Breast epithelium (tissue), 4 donors: ENCODE results near the gene NOM1. TPM values are rescaled to one million over a fixed set of nuclear protein-coding genes. Genes with fewer than 3 reads are reported as not detected.
A peak's percentile ranks its signal among the peaks of the same experiment; 100 is the strongest.

ENCODE experiments used
- DNase-seq, 2 donors: peaks; one replicate each; pipeline ENCODE4 v3.0.0-alpha.2; 2019; ENCODE audit warnings: low spot score in 2 of 2
- H3K27ac ChIP-seq, 2 donors: fragments of 200-600 bp; sonication (generic) in 1 of 2; one replicate each; pipeline ENCODE4 v1.5.1; 2016 to 2019; ENCODE audit warnings: mild to moderate bottlenecking in 1 of 2
- H3K27me3 ChIP-seq, 2 donors: fragments of 200-600 bp; sonication (generic) in 1 of 2; one replicate each; pipeline versions ENCODE4 v1.5.1 to v1.6.0; 2017 to 2019; ENCODE audit warnings: control low read depth in 1 of 2, mild to moderate bottlenecking in 1 of 2
- H3K36me3 ChIP-seq: fragments of 200-600 bp; one replicate; pipeline ENCODE4 v1.5.1; 2019
- H3K4me1 ChIP-seq, 2 donors: fragments of 200-600 bp; sonication (generic); one replicate each; pipeline ENCODE4 v1.5.1; 2016 to 2019; ENCODE audit warnings: control low read depth in 1 of 2
- H3K4me3 ChIP-seq, 3 donors: fragments of 200-600 bp; sonication (generic); 1 replicate in 2 of 3; 2 replicates in 1 of 3; pipeline ENCODE4 v1.5.1; 2016 to 2019; ENCODE audit warnings: mild to moderate bottlenecking in 3 of 3, moderate library complexity in 2 of 3
- H3K9me3 ChIP-seq, 2 donors: fragments of 200-600 bp; sonication (generic) in 1 of 2; one replicate each; pipeline ENCODE4 v1.5.1; 2016 to 2019; ENCODE audit warnings: control low read depth in 1 of 2
- POLR2A ChIP-seq: fragments of 450-650 bp; IDR thresholded peaks from one replicate; pipeline ENCODE4 v1.6.1; 2016; ENCODE audit warnings: antibody characterized with exemption, mild to moderate bottlenecking, moderate library complexity
- POLR2AphosphoS5 ChIP-seq, 3 donors: sonication (generic); formaldehyde crosslinking; IDR thresholded peaks; one replicate each; pipeline ENCODE4 v1.6.1; 2017; ENCODE audit warnings: antibody characterized with exemption in 3 of 3
- intact Hi-C: fragments of 100-400 bp; cut with DNase I; formaldehyde crosslinking; loops from one replicate; pipeline ENCODE4 v1.15.1; 2023; ENCODE audit warnings: low total_unique reads
- total RNA-seq, 3 donors: library from RNA; depleted of rRNA; stranded (reverse); fragments of >200 nt; gene quantifications; one replicate each; pipeline ENCODE4 v1.1.0, GENCODE V29; 2016
- TF ChIP-seq, protein P1 (sequence below), 3 donors: fragments of 450-650 bp; IDR thresholded peaks; one replicate each; pipeline ENCODE4 v1.5.1; 2016 to 2017; ENCODE audit warnings: antibody characterized with exemption in 3 of 3, mild to moderate bottlenecking in 3 of 3, moderate library complexity in 3 of 3

NOM1 gene
- total RNA-seq, 3 donors from 2014 or later, result 17.1 to 31.5 (median 25.2) TPM

DNA sequence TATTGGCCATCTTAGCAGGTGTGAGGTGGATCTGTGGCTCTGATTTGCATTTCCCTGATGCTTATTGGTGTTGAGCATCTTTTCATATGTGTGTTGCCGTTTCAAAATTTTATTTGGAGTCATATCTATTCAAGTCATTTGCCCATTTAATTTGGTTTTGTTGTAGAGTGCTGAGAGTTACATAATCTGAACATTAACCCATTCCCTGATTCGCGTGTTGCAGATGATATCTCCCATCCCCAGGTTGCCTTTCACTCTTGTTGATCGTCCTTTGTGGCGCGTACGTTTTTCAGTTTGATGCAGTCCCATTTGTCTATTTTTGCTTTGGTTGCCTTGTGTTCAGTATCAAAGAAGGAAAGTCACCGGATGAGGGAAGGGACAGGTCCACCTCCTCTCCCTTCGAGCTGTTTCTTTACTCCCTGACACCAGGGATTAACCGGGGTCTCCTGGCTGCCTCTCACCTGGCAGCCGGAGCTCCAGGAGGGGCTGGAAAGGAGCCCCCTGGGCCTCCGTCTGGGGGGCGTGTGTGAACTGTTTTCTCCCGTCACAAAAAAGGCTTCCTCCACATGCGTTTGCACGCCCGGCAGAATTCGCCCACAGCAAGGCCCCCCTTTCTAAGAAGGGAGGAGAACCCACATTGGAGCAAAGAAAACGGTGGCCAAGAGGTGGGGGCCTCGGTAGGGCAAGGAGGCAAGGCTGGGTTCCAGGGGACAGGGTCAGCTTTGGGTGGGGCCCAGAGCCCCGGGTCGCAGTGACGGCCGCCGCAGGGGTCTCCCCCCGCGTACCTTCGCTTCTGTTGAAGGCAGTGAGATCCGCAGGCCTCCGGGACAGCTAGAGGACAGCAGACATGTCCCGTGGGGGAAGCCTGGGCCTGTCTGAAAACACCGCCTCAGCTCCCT is 52.7 kb downstream of the NOM1 start:
- H3K9me3 ChIP-seq, result no peaks in the 10 kb centered on the region
- H3K36me3 ChIP-seq, result no peaks in the 10 kb centered on the region
- TF ChIP-seq POLR2A (no peak), POLR2AphosphoS5 (IDR thresholded peaks at IDR 0.05) (no peak)
- TF ChIP-seq, protein P1, sequence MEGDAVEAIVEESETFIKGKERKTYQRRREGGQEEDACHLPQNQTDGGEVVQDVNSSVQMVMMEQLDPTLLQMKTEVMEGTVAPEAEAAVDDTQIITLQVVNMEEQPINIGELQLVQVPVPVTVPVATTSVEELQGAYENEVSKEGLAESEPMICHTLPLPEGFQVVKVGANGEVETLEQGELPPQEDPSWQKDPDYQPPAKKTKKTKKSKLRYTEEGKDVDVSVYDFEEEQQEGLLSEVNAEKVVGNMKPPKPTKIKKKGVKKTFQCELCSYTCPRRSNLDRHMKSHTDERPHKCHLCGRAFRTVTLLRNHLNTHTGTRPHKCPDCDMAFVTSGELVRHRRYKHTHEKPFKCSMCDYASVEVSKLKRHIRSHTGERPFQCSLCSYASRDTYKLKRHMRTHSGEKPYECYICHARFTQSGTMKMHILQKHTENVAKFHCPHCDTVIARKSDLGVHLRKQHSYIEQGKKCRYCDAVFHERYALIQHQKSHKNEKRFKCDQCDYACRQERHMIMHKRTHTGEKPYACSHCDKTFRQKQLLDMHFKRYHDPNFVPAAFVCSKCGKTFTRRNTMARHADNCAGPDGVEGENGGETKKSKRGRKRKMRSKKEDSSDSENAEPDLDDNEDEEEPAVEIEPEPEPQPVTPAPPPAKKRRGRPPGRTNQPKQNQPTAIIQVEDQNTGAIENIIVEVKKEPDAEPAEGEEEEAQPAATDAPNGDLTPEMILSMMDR (IDR thresholded peaks at IDR 0.05), result no peak
- intact Hi-C loops, result no loop called here
- H3K27ac ChIP-seq, result no peak overlapping the region
- peaks cover 8 to 96% of the 10 kb centered on the region in 2 donors for H3K27me3 ChIP-seq
- peaks cover 5 to 19% of the 10 kb centered on the region in 2 donors for H3K4me1 ChIP-seq
- no peak overlapping the region for H3K4me3 ChIP-seq
- no peak for DNase-seq

DNA sequence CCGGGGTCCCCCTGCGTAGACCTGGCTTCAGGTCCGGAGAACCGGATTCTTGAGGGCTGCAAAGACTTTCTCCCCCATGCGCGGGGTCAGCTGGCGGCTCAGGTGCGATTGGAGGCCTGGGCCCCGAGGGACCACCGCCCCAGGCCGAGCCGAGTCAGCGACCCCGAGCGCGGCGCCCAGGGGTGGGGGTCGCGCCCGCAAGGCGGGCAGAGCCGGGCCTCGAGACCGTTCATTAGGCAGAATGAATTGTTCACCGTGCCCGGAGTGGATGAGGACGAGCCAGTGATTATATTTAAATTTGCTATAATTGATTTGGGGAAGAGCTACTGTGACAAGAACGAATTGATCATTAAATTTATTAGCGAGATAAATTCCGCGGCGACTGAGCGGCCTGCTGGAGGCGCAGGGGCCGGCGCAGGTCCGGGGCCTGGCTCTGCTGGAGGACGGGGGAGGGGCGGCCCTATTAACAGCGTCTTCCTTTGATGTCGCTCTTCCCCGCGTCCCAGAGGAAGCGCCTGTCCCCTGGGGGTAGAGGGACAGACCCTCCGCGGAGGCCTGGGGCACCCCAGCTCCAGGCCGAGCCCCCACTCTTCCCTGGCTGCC is 53.4 kb downstream of the NOM1 start:
- H3K9me3 ChIP-seq, result no peaks in the 10 kb centered on the region
- peaks cover 5 to 19% of the 10 kb centered on the region in 2 donors for H3K4me1 ChIP-seq
- intact Hi-C loops, result no loop called here
- H3K27me3 ChIP-seq, result peaks cover 8 to 100% of the 10 kb centered on the region in 2 donors
- no peak overlapping the region for H3K4me3 ChIP-seq
- H3K27ac ChIP-seq, result no peak overlapping the region
- TF ChIP-seq POLR2A (no peak), POLR2AphosphoS5 (IDR thresholded peaks at IDR 0.05) (no peak)
- TF ChIP-seq, protein P1 (IDR thresholded peaks at IDR 0.05), result no peak
- H3K36me3 ChIP-seq, result no peaks in the 10 kb centered on the region
- DNase-seq, result no peak

DNA sequence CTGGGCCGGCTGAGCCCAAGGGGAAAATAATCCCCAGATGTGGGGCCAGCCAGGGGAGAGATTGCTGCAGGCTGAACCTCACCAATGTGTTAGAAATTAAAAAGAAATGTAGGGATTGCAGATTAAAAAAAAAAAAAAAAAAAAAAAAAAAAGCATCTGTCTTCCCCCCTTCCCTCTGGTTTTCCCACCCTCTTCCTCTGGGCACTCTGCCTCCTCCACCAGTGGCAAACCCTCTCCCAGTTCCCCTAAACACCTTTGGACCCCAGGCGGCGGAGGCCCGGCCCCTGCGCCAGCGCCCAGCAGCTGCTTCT is 53.9 kb downstream of the NOM1 start:
- TF ChIP-seq, protein P1 (IDR thresholded peaks at IDR 0.05), result no peak
- TF ChIP-seq POLR2A (no peak), POLR2AphosphoS5 (IDR thresholded peaks at IDR 0.05) (no peak)
- Histone ChIP-seq H3K27me3 (peaks cover 8 to 100% of the 10 kb centered on the region in 2 donors), H3K9me3 (no peaks in the 10 kb centered on the region), H3K27ac (no peak overlapping the region), H3K4me1 (peaks cover 5 to 19% of the 10 kb centered on the region in 2 donors), H3K4me3 (peak overlapping the region in 1 of 3 donors; percentile 52), H3K36me3 (no peaks in the 10 kb centered on the region)
- no peak for DNase-seq
- intact Hi-C loops, result no loop called here

DNA sequence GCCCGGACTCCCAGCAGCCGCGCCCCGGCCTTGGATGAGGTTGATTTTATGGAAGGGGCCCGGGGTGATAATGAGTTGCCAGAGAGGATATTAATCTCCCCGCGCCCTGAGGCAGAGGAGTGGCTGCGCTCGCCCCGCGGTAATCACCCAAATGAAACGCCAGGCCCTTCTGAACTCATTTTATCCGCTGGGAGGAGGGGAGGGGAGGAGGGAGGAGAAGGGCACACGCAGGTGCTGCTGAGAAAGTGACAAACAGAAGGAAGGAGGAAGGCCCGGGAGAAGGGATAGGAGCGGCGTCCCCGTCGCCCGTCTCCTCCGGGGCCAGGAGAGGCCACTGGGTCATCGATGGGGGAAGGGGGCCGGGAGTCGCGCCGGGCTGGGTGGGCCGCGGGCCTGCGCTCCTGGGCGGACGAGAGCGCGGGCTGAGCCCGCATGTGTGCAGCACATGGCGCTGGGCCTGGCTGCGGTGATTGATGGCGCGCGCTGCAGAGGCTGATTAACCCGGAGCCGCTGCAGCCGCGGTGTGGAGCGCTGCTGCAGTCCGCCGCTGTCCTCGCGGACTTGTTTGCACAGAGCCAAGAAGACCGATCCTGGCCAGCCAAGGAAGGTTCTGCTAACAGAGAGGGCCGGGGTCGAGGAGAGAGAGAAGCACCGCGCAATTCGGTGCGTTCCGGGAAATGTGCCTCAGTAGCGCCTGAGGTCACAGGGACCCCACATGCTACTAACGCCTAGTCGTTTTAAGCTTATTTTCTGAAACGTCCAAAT is 54.4 kb downstream of the NOM1 start:
- no peaks in the 10 kb centered on the region for H3K36me3 ChIP-seq
- intact Hi-C loops, result no loop called here
- H3K4me1 ChIP-seq, result peaks cover 5 to 19% of the 10 kb centered on the region in 2 donors
- H3K4me3 ChIP-seq, result peak overlapping the region in 2 of 3 donors; percentile 17 to 52
- DNase-seq, result no peak
- H3K27me3 ChIP-seq, result peaks cover 8 to 100% of the 10 kb centered on the region in 2 donors
- H3K9me3 ChIP-seq, result no peaks in the 10 kb centered on the region
- TF ChIP-seq, protein P1 (IDR thresholded peaks at IDR 0.05), result no peak
- no peak for TF ChIP-seq POLR2AphosphoS5 (IDR thresholded peaks at IDR 0.05)
- TF ChIP-seq POLR2A, result no peak
- no peak overlapping the region for H3K27ac ChIP-seq
